Urinary bladder (tissue), 4 donors: ENCODE measurements around the gene PPP1R16B. TPM values are rescaled to one million over a fixed set of nuclear protein-coding genes. Genes with fewer than 3 reads are reported as not detected.

Source experiments
- DNase-seq: peaks from one replicate; pipeline ENCODE4 v3.0.0-alpha.2; 2015; ENCODE audit errors: extremely low spot score
- H3K27ac ChIP-seq: one replicate; pipeline ENCODE4 v1.5.1; 2013; ENCODE audit warnings: low read depth, mild to moderate bottlenecking, moderate library complexity
- H3K36me3 ChIP-seq: one replicate; pipeline ENCODE4 v1.6.1; 2013; ENCODE audit warnings: mild to moderate bottlenecking, moderate library complexity; ENCODE audit not compliant: insufficient read depth
- H3K4me1 ChIP-seq: one replicate; pipeline ENCODE4 v1.6.1; 2013; ENCODE audit warnings: mild to moderate bottlenecking, moderate library complexity; ENCODE audit not compliant: insufficient read depth
- H3K4me3 ChIP-seq: one replicate; pipeline ENCODE4 v1.5.1; 2013; ENCODE audit warnings: low read depth, low read length
- WGBS: extraction: QIAGEN DNeasy Blood & Tissue Kit; methylation state at CpG from one replicate; pipeline ENCODE4 v1.1.7; 2013; 5-methylcytosine and 5-hydroxymethylcytosine counted together
- polyA plus RNA-seq: library from polyadenylated mRNA; stranded (reverse); fragments of 200-250 nt; gene quantifications from one replicate; pipeline ENCODE4 v1.2.3, GENCODE V29; 2013
- total RNA-seq: library from RNA; depleted of rRNA; stranded (reverse); fragments of >200 nt; gene quantifications from one replicate; pipeline ENCODE4 v1.2.3, GENCODE V29; 2014
- donor health status: healthy with polysubstance abuse.
- donor health status: healthy.

Gene PPP1R16B
- total and polyA plus RNA-seq, 2 donors = 5.6 to 8.0 TPM

GRCh38 chr20:38825571-38825900 lies 20.0 kb downstream of the PPP1R16B start:
- Histone ChIP-seq H3K4me1 (peaks cover 2% of the 10 kb centered on the region), H3K4me3 (no peak overlapping the region), H3K36me3 (no peaks in the 10 kb centered on the region), H3K27ac (no peak overlapping the region)
- DNase-seq = no peak
- 82% methylated on average over 1 of the region's 1 CpG for WGBS

GRCh38 chr20:38825901-38826625 lies 20.6 kb downstream of the PPP1R16B start:
- WGBS = 25% methylated on average over 9 of the region's 9 CpGs
- H3K36me3 ChIP-seq = no peaks in the 10 kb centered on the region
- no peak overlapping the region for H3K4me3 ChIP-seq
- H3K4me1 ChIP-seq = peaks cover 2% of the 10 kb centered on the region
- H3K27ac ChIP-seq = no peak overlapping the region
- no peak for DNase-seq

GRCh38 chr20:38827770-38828281 lies 22.3 kb downstream of the PPP1R16B start:
- no peak for DNase-seq
- no peak overlapping the region for H3K27ac ChIP-seq
- WGBS = 55% methylated on average over 7 of the region's 7 CpGs
- no peak overlapping the region for H3K4me3 ChIP-seq
- H3K36me3 ChIP-seq = no peaks in the 10 kb centered on the region
- peaks cover 2% of the 10 kb centered on the region for H3K4me1 ChIP-seq

GRCh38 chr20:38828514-38829295 lies 23.2 kb downstream of the PPP1R16B start:
- no peak for DNase-seq
- no peak overlapping the region for H3K27ac ChIP-seq
- 89% methylated on average over 6 of the region's 6 CpGs for WGBS
- H3K4me1 ChIP-seq = peaks cover 2% of the 10 kb centered on the region
- H3K4me3 ChIP-seq = no peak overlapping the region
- no peaks in the 10 kb centered on the region for H3K36me3 ChIP-seq

GRCh38 chr20:38829296-38829875 lies 23.9 kb downstream of the PPP1R16B start:
- 79% methylated on average over 7 of the region's 7 CpGs for WGBS
- H3K27ac ChIP-seq = no peak overlapping the region
- DNase-seq = no peak
- peaks cover 2% of the 10 kb centered on the region for H3K4me1 ChIP-seq
- H3K36me3 ChIP-seq = no peaks in the 10 kb centered on the region
- no peak overlapping the region for H3K4me3 ChIP-seq

GRCh38 chr20:38830356-38830755 lies 24.9 kb downstream of the PPP1R16B start:
- H3K4me3 ChIP-seq = no peak overlapping the region
- H3K36me3 ChIP-seq = no peaks in the 10 kb centered on the region
- DNase-seq = no peak
- 75% methylated on average over 1 of the region's 1 CpG for WGBS
- H3K4me1 ChIP-seq = peaks cover 2% of the 10 kb centered on the region
- no peak overlapping the region for H3K27ac ChIP-seq

GRCh38 chr20:38831049-38831691 lies 25.7 kb downstream of the PPP1R16B start:
- DNase-seq = no peak
- peaks cover 2% of the 10 kb centered on the region for H3K4me1 ChIP-seq
- H3K36me3 ChIP-seq = no peaks in the 10 kb centered on the region
- WGBS = 84% methylated on average over 11 of the region's 11 CpGs
- no peak overlapping the region for H3K27ac ChIP-seq
- H3K4me3 ChIP-seq = no peak overlapping the region

GRCh38 chr20:38831995-38832620 lies 26.6 kb downstream of the PPP1R16B start:
- H3K36me3 ChIP-seq = no peaks in the 10 kb centered on the region
- peaks cover 2% of the 10 kb centered on the region for H3K4me1 ChIP-seq
- H3K27ac ChIP-seq = no peak overlapping the region
- DNase-seq = no peak
- H3K4me3 ChIP-seq = no peak overlapping the region
- 77% methylated on average over 8 of the region's 8 CpGs for WGBS

GRCh38 chr20:38833154-38833856 lies 27.8 kb downstream of the PPP1R16B start:
- no peak for DNase-seq
- WGBS = 80% methylated on average over 5 of the region's 5 CpGs
- no peak overlapping the region for H3K4me3 ChIP-seq
- no peaks in the 10 kb centered on the region for H3K36me3 ChIP-seq
- H3K27ac ChIP-seq = no peak overlapping the region
- H3K4me1 ChIP-seq = peaks cover 2% of the 10 kb centered on the region

GRCh38 chr20:38833857-38834164 lies 28.3 kb downstream of the PPP1R16B start:
- Histone ChIP-seq H3K27ac (no peak overlapping the region), H3K36me3 (no peaks in the 10 kb centered on the region), H3K4me1 (peaks cover 2% of the 10 kb centered on the region), H3K4me3 (no peak overlapping the region)
- WGBS = 77% methylated on average over 4 of the region's 4 CpGs
- DNase-seq = no peak

GRCh38 chr20:38834868-38835267 lies 29.4 kb downstream of the PPP1R16B start:
- Histone ChIP-seq H3K36me3 (no peaks in the 10 kb centered on the region), H3K4me3 (no peak overlapping the region), H3K4me1 (peaks cover 2% of the 10 kb centered on the region), H3K27ac (no peak overlapping the region)
- no peak for DNase-seq

- no peaks in the 10 kb centered on the region for H3K36me3 ChIP-seq
- DNase-seq = no peak
- WGBS = 88% methylated on average over 28 of the region's 28 CpGs
- no peak overlapping the region for H3K4me3 ChIP-seq
- no peaks in the 10 kb centered on the region for H3K4me1 ChIP-seq
- no peak overlapping the region for H3K27ac ChIP-seq
These were observed 30.3 kb downstream of the PPP1R16B start for GRCh38 chr20:38835792-38836191.

- Histone ChIP-seq H3K36me3 (no peaks in the 10 kb centered on the region), H3K4me1 (no peaks in the 10 kb centered on the region), H3K27ac (no peak overlapping the region), H3K4me3 (no peak overlapping the region)
- DNase-seq = no peak
- WGBS = 78% methylated on average over 4 of the region's 4 CpGs
These were observed 31.5 kb downstream of the PPP1R16B start for GRCh38 chr20:38836991-38837390.
